D721Med (cell line): Measurements from ENCODE around the gene FAM81A.
"Not testable (repeated sequence)": the region's sequence is repeated elsewhere in the genome, so short reads cannot be mapped to it uniquely, and the experiment has no call there.

Experiments
- DNase-seq: peaks from one replicate; pipeline ENCODE4 v3.0.0; 2011; ENCODE audit warnings: low spot score; ENCODE audit not compliant: insufficient read length
- FAIRE-seq: peaks from 2 replicates; lab custom pipeline; 2011; peaks lifted over from hg19 to GRCh38; lab: Jason Lieb, UNC
- CTCF ChIP-seq: IDR thresholded peaks from 2 replicates; pipeline ENCODE4 v1.5.1; 2012; ENCODE audit warnings: mild to moderate bottlenecking, control low read depth; ENCODE audit not compliant: insufficient read depth; ENCODE audit errors: missing control alignments

Gene FAM81A

GRCh38 chr15:59410391-59410896 is 27.5 kb upstream of the FAM81A start:
- DNase-seq (no peak), FAIRE-seq (no peak)
- no peak for TF ChIP-seq CTCF

GRCh38 chr15:59413577-59413976 is 24.4 kb upstream of the FAM81A start:
- FAIRE-seq, result no peak
- TF ChIP-seq CTCF, result no peak
- no peak for DNase-seq

GRCh38 chr15:59416816-59417215 is 21.2 kb upstream of the FAM81A start:
- no peak for DNase-seq
- FAIRE-seq, result no peak
- TF ChIP-seq CTCF, result no peak

GRCh38 chr15:59419170-59419569 is 18.8 kb upstream of the FAM81A start:
- no peak for FAIRE-seq
- no peak for DNase-seq
- TF ChIP-seq CTCF, result no peak

GRCh38 chr15:59420108-59420507 is 17.9 kb upstream of the FAM81A start:
- TF ChIP-seq CTCF, result no peak
- FAIRE-seq, result no peak
- no peak for DNase-seq

- DNase-seq (no peak), FAIRE-seq (no peak)
- no peak for TF ChIP-seq CTCF
Measured at GRCh38 chr15:59420986-59421618, 16.9 kb upstream of the FAM81A start.

GRCh38 chr15:59424616-59425015 is 13.4 kb upstream of the FAM81A start:
- DNase-seq (no peak), FAIRE-seq (no peak)
- TF ChIP-seq CTCF, result no peak

GRCh38 chr15:59428898-59429297 is 9.1 kb upstream of the FAM81A start:
- not testable (repeated sequence) for FAIRE-seq, DNase-seq
